ENCODE data around the gene GTF3C1.

Gene GTF3C1

DNA sequence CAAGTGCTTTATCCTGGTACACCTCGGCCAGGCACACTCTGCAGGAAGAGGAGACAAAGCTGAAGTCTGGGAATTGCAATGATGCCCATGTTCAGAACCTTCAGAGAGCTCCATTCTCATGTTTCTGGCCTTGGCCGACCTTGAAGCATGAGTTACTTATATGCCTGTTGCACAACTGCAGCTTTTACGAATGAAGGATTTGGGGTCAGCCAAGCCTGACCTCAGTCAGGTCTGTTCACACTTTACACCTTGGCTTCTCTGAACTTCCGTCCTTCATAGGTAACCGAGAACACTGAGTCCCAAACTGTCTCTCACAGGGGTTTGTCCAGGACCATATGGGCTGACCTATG lies 66.7 kb downstream of the GTF3C1 start:
- Histone ChIP-seq H3K4me3 (ENCODE audit: low read depth, low read length) (no peak overlapping the region), H3K4me1 (no peaks in the 10 kb centered on the region), H3K9me3 (ENCODE audit: control insufficient read depth, low read length) (no peaks in the 10 kb centered on the region), H3K27me3 (ENCODE audit: control insufficient read depth, insufficient read depth, low read length) (no peaks in the 10 kb centered on the region), H3K36me3 (ENCODE audit: control insufficient read depth, insufficient read depth, low read length) (no peaks in the 10 kb centered on the region), H3K27ac (no peak overlapping the region), H3K79me2 (no peaks in the 10 kb centered on the region), H3K9ac (no peak overlapping the region), H3K4me2 (ENCODE audit: low read length) (no peak overlapping the region), H2AFZ (no peak overlapping the region)
- TF ChIP-seq, protein P1, sequence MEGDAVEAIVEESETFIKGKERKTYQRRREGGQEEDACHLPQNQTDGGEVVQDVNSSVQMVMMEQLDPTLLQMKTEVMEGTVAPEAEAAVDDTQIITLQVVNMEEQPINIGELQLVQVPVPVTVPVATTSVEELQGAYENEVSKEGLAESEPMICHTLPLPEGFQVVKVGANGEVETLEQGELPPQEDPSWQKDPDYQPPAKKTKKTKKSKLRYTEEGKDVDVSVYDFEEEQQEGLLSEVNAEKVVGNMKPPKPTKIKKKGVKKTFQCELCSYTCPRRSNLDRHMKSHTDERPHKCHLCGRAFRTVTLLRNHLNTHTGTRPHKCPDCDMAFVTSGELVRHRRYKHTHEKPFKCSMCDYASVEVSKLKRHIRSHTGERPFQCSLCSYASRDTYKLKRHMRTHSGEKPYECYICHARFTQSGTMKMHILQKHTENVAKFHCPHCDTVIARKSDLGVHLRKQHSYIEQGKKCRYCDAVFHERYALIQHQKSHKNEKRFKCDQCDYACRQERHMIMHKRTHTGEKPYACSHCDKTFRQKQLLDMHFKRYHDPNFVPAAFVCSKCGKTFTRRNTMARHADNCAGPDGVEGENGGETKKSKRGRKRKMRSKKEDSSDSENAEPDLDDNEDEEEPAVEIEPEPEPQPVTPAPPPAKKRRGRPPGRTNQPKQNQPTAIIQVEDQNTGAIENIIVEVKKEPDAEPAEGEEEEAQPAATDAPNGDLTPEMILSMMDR (IDR thresholded peaks at IDR 0.05) = no peak

DNA sequence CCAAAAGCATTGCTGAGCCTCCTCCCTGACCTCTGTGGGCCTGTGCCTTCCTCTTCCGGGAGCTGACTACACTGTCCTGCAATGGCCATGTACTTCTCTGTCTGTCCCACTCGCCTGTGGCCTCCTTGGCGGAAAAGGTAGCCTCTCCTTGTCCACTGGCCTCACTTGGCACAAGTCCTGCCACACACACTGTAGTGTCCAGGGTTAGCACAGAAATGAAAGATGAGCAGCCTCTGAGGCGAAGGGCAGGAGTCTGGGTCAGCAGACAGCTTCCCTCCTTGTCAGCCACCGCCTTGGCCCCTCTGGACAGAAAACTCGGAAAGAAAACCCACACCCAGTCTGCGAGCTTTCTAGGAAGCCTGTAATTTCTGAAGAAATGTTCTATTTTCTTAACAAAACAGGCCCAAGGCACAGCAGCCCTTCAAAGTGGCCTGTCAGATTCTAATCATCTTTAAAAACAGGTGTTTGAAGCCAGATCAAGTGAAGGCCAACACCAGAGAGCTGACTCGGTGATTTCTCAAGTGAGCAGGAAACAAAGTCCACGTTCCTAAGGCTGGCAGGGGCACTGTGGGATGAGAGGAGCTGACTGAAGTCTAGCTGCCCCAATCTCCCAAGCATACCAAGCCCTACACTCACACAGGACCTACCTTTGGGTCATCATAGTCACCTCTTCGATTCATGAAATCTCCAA lies 67.2 kb downstream of the GTF3C1 start:
- H2AFZ ChIP-seq = no peak overlapping the region
- no peak overlapping the region for H3K4me3 ChIP-seq (ENCODE audit: low read depth, low read length)
- H3K9me3 ChIP-seq (ENCODE audit: control insufficient read depth, low read length) = no peaks in the 10 kb centered on the region
- H3K27me3 ChIP-seq (ENCODE audit: control insufficient read depth, insufficient read depth, low read length) = no peaks in the 10 kb centered on the region
- TF ChIP-seq, protein P1 (IDR thresholded peaks at IDR 0.05) = no peak
- no peak overlapping the region for H3K4me2 ChIP-seq (ENCODE audit: low read length)
- no peak overlapping the region for H3K27ac ChIP-seq
- no peaks in the 10 kb centered on the region for H3K36me3 ChIP-seq (ENCODE audit: control insufficient read depth, insufficient read depth, low read length)
- H3K79me2 ChIP-seq = no peaks in the 10 kb centered on the region
- no peak overlapping the region for H3K9ac ChIP-seq
- no peaks in the 10 kb centered on the region for H3K4me1 ChIP-seq

DNA sequence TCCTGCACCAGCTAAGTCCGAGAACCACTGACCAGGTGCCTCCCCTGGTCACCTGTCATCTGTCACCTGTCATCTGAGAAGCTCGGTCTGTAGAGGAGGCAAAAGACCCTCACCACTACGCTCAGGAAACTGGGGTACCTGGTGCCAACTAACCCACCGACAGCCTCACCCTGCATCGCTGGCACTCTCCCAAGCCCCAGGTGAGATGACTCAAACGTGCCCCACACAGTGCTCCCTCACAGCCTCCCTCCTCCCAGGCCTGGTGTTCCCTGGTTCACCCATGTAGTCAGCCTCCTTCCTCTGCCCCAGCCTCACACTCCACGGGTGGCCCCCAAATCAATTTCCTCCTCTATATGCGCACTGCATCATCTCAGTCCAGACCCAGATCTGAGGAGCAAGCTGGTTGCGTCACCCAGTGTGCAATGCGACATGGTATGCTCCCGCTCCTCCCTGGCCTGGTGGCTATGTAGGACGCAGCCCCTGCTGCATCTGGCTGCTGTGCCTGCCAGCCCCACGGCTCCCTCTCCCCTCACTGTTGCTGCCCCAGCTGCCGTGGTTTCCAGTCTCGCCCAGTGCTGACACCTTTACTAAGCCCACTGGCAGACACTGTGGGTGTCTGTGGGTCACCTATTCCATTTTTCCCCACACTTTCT lies 68.3 kb downstream of the GTF3C1 start:
- no peaks in the 10 kb centered on the region for H3K4me1 ChIP-seq
- no peaks in the 10 kb centered on the region for H3K9me3 ChIP-seq (ENCODE audit: control insufficient read depth, low read length)
- H3K9ac ChIP-seq = no peak overlapping the region
- no peak overlapping the region for H3K4me3 ChIP-seq (ENCODE audit: low read depth, low read length)
- no peaks in the 10 kb centered on the region for H3K27me3 ChIP-seq (ENCODE audit: control insufficient read depth, insufficient read depth, low read length)
- no peak overlapping the region for H2AFZ ChIP-seq
- H3K79me2 ChIP-seq = no peaks in the 10 kb centered on the region
- no peaks in the 10 kb centered on the region for H3K36me3 ChIP-seq (ENCODE audit: control insufficient read depth, insufficient read depth, low read length)
- no peak overlapping the region for H3K27ac ChIP-seq
- TF ChIP-seq, protein P1 (IDR thresholded peaks at IDR 0.05) = no peak
- no peak overlapping the region for H3K4me2 ChIP-seq (ENCODE audit: low read length)

DNA sequence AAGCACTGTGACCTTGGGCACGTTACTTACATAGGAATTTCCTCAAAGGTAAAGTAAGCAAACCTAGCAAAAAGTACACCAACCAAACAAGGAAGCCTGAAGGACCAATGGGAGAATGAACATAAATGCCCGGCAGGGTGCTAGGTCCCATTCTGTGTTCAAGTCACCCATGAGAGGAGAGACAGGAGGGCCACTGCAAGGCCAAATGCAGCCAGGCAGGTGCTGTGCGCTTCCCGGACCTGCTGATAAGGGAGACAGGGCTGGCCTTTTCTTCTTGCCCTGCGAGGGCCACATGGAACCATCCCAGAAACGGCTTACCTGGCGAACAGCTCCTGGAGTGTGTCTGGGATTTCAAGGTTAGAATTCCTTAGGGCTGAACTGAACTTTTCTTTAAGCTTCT lies 69.0 kb downstream of the GTF3C1 start:
- TF ChIP-seq, protein P1 (IDR thresholded peaks at IDR 0.05) = no peak
- no peaks in the 10 kb centered on the region for H3K27me3 ChIP-seq (ENCODE audit: control insufficient read depth, insufficient read depth, low read length)
- no peaks in the 10 kb centered on the region for H3K4me1 ChIP-seq
- H3K4me2 ChIP-seq (ENCODE audit: low read length) = no peak overlapping the region
- no peaks in the 10 kb centered on the region for H3K79me2 ChIP-seq
- no peaks in the 10 kb centered on the region for H3K9me3 ChIP-seq (ENCODE audit: control insufficient read depth, low read length)
- no peak overlapping the region for H3K9ac ChIP-seq
- no peak overlapping the region for H3K4me3 ChIP-seq (ENCODE audit: low read depth, low read length)
- H3K36me3 ChIP-seq (ENCODE audit: control insufficient read depth, insufficient read depth, low read length) = no peaks in the 10 kb centered on the region
- H2AFZ ChIP-seq = no peak overlapping the region
- H3K27ac ChIP-seq = no peak overlapping the region

DNA sequence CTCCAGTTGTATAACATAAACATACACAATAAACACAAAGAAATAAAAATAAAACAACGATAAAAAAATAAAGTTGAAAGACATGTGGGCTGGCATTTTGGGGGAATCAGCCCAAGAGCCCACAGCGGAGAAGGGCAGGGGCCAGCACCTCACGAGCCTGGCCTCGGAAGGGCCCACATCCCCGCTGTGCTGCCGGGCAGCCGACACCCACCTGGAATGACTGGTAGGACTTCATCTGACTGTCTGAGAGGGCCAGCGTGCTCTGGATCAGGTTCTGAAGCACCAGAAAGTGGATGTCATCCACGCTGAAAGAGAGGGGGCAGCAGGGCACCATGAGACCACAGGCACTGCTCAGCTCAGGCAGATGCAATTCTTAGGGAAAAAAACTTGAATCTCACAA lies 73.5 kb downstream of the GTF3C1 start:
- no peaks in the 10 kb centered on the region for H3K27me3 ChIP-seq (ENCODE audit: control insufficient read depth, insufficient read depth, low read length)
- no peaks in the 10 kb centered on the region for H3K36me3 ChIP-seq (ENCODE audit: control insufficient read depth, insufficient read depth, low read length)
- H3K4me2 ChIP-seq (ENCODE audit: low read length) = no peak overlapping the region
- TF ChIP-seq, protein P1 (IDR thresholded peaks at IDR 0.05) = no peak
- no peaks in the 10 kb centered on the region for H3K9me3 ChIP-seq (ENCODE audit: control insufficient read depth, low read length)
- no peak overlapping the region for H3K9ac ChIP-seq
- H3K27ac ChIP-seq = no peak overlapping the region
- H3K4me1 ChIP-seq = no peaks in the 10 kb centered on the region
- H2AFZ ChIP-seq = no peak overlapping the region
- no peak overlapping the region for H3K4me3 ChIP-seq (ENCODE audit: low read depth, low read length)
- no peaks in the 10 kb centered on the region for H3K79me2 ChIP-seq
